ENCODE results near the gene CXXC5. TPM values are rescaled to one million over a fixed set of nuclear protein-coding genes. Genes with fewer than 3 reads are reported as not detected.

CXXC5 gene
- total RNA-seq, 1 experiment from 2014 or later: 97.2 TPM

- no peak for TF ChIP-seq ZNF532 (CRISPR knock-in tag; IDR thresholded peaks at IDR 0.05; ENCODE audit: borderline replicate concordance)
- TF ChIP-seq E2F1 (CRISPR knock-in tag; IDR thresholded peaks at IDR 0.05): no peak
- TF ChIP-seq CREB1 (CRISPR knock-in tag; IDR thresholded peaks at IDR 0.05): no peak
Observed at GRCh38 chr5:139685886-139686285, 37.7 kb downstream of the CXXC5 start (continued).

DNA sequence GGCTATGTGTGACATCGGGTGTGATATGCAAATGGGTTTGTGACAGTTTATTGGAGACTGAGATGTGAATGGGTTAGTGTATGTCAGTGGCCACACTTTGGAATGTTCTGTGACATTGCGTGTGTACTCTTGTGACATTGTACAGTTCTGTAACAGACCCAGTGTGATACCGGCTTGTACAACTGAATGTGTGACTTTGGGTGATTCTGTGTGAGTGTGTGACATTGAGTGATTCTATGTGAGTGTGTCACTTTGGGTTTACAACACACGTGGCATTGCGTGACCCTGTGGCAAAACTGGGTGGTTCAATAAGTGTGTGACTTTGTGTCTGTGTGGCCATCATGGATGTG is 38.2 kb downstream of the CXXC5 start:
- H3K9me3 Mint-ChIP-seq: no peaks in the 10 kb centered on the region
- CTCF ChIA-PET: interaction anchor here (1.2 to 2.6 kb wide), 6 partner anchors 13 to 89 kb away, joined by 3 to 11 read pairs (median 6); partner anchors contain the start of gene CXXC5
- H3K36me3 Mint-ChIP-seq: peaks cover 19% of the 10 kb centered on the region
- ATAC-seq (no peak), DNase-seq (ENCODE audit: low spot score) (no peak)
- H3K4me3 Mint-ChIP-seq: no peak overlapping the region
- H3K27me3 Mint-ChIP-seq (ENCODE audit: low read depth): peaks cover 5% of the 10 kb centered on the region
- peaks cover 78% of the 10 kb centered on the region for H3K4me1 Mint-ChIP-seq
- peak overlapping the region; percentile 9 for H3K27ac Mint-ChIP-seq
- POLR2A ChIA-PET: interaction anchor here (1.1 kb wide), 1 partner anchor 24 kb away, joined by 3 read pairs; no protein-coding TSS in a partner anchor
- no peak for TF ChIP-seq ZNF423 (CRISPR knock-in tag; IDR thresholded peaks at IDR 0.05)
- TF ChIP-seq STAT6 (CRISPR knock-in tag; conservative IDR thresholded peaks at IDR 0.05; ENCODE audit: low read depth): no peak
- TF ChIP-seq ATF6 (CRISPR knock-in tag; IDR thresholded peaks at IDR 0.05): no peak
- no peak for TF ChIP-seq IRF2 (CRISPR knock-in tag; IDR thresholded peaks at IDR 0.05; ENCODE audit: borderline replicate concordance, low read depth)
- TF ChIP-seq, protein P1, sequence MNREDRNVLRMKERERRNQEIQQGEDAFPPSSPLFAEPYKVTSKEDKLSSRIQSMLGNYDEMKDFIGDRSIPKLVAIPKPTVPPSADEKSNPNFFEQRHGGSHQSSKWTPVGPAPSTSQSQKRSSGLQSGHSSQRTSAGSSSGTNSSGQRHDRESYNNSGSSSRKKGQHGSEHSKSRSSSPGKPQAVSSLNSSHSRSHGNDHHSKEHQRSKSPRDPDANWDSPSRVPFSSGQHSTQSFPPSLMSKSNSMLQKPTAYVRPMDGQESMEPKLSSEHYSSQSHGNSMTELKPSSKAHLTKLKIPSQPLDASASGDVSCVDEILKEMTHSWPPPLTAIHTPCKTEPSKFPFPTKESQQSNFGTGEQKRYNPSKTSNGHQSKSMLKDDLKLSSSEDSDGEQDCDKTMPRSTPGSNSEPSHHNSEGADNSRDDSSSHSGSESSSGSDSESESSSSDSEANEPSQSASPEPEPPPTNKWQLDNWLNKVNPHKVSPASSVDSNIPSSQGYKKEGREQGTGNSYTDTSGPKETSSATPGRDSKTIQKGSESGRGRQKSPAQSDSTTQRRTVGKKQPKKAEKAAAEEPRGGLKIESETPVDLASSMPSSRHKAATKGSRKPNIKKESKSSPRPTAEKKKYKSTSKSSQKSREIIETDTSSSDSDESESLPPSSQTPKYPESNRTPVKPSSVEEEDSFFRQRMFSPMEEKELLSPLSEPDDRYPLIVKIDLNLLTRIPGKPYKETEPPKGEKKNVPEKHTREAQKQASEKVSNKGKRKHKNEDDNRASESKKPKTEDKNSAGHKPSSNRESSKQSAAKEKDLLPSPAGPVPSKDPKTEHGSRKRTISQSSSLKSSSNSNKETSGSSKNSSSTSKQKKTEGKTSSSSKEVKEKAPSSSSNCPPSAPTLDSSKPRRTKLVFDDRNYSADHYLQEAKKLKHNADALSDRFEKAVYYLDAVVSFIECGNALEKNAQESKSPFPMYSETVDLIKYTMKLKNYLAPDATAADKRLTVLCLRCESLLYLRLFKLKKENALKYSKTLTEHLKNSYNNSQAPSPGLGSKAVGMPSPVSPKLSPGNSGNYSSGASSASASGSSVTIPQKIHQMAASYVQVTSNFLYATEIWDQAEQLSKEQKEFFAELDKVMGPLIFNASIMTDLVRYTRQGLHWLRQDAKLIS (CRISPR knock-in tag; IDR thresholded peaks at IDR 0.05; ENCODE audit: borderline replicate concordance): no peak
- no peak for TF ChIP-seq MXD4 (CRISPR knock-in tag; IDR thresholded peaks at IDR 0.05; ENCODE audit: borderline replicate concordance)
- no peak for TF ChIP-seq ATF2 (CRISPR knock-in tag; IDR thresholded peaks at IDR 0.05; ENCODE audit: borderline replicate concordance, low read depth)
- no peak for TF ChIP-seq SP1 (CRISPR knock-in tag; conservative IDR thresholded peaks at IDR 0.05)
- no peak for TF ChIP-seq CBFB (CRISPR knock-in tag; IDR thresholded peaks at IDR 0.05; ENCODE audit: low read depth)
- TF ChIP-seq NFE2L1 (CRISPR knock-in tag; IDR thresholded peaks at IDR 0.05): no peak
- no peak for TF ChIP-seq TEAD1 (CRISPR knock-in tag; IDR thresholded peaks at IDR 0.05)
- TF ChIP-seq ZNF219 (CRISPR knock-in tag; IDR thresholded peaks at IDR 0.05; ENCODE audit: borderline replicate concordance): no peak
- TF ChIP-seq MLX (CRISPR knock-in tag; IDR thresholded peaks at IDR 0.05): no peak
